GM18520 (cell line): ENCODE data around the gene POLR1A.

ENCODE experiments used
- ATAC-seq: cut with Tn5 transposase; IDR thresholded peaks from one replicate; pipeline ENCODE4 v1.9.1; 2021; ENCODE audit not compliant: unreplicated experiment

The POLR1A gene

GRCh38 chr2:86065512-86065911, 40.2 kb downstream of the POLR1A start:
- no peak for ATAC-seq

DNA sequence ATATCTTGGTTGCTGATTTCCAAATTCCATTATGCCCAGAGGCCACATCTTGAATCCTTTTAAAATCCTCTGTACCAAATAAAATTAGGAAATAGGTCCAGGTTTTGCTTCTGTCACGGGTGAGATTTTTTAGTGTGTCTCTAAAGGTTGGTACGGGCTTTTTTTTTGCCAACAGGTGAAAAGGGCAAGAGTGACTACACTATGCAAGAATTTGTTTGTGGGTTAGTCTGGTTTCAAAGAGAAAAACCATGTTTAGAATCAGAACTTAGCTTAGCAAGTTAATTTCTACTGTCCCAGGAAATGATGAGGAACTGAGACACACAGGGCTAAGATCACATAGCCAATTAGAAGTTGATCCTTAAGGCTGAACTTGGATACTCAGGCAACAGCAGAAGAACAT, 41.7 kb downstream of the POLR1A start:
- no peak for ATAC-seq

GRCh38 chr2:86062043-86062442, 43.6 kb downstream of the POLR1A start:
- no peak for ATAC-seq

DNA sequence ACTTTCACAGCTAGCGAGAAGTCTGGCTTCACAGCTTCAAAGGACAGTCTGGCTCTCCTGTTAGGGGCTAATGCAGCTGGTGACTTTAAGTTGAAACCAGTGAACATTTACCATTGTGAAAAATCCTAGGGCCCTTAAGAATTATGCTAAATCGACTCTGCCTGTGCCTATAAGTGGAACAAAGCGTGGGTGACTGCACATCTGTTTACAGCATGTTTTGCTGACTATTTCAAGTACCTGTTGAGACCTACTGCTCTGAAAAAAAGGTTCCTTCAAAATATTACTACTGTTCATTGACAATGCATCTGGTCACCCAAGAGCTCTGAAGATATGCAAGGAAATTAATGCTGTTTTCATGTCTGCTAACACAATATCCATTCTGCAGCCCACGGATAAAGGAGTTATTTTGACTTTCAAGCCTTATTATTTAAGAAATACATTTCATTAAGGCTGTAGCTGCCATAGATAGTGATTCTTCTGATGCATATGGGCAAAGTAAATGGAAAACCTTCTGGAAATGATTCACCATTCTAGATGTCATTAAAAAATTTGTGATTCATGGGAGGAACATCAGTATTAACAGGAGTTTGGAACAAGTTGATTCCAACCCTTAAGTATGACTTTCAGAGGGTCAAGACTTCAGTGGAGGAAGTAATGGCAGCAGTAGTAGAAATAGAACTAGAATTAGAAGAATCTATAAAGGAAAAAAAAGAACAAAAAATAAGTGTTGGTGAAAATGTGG, 48.9 kb downstream of the POLR1A start:
- ATAC-seq, result no peak

DNA sequence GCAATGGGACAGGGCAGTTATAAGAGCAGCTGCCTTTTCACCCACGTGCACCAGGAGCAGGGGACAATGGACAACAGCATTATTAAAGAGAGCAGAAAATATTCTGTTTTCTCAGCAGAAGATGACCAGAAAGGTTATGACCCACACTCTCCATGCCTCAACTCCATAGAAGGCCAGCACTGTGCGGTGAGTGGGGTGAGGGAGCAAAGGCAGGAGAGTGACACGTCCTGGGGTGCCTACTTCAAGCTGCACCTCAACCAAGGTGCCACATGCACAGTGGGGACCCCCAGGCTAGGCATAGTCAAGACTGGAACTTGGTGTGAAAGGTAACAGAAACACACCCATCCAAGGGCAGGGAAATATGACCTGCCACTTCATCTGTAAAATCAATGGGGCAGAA, 50.4 kb downstream of the POLR1A start:
- no peak for ATAC-seq

DNA sequence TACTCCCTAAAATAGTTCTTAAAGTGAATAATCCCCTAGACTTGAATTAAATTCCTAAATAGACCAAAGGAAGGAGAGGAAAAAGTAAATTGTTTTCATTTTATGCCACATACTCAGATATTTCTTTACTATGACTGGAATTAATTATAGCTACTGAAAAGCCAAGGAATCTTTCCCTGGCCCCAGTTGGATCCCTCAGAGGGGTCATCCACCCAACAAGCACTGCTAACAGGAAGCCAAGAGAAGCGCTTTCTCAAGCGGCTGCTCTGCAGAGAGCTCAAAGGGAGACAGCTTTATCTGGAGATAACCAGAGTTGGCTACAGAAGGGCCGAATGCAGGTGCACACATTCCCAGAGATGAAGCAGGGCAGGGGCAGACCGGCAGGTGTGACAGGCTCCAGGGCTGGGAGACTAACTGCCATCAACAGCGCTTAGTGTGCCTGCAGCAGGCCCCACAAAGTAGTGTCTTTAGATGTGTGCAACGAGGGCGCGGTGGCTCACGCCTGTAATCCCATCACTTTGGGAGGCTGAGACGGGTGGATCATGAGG, 51.1 kb downstream of the POLR1A start:
- ATAC-seq, result no peak

DNA sequence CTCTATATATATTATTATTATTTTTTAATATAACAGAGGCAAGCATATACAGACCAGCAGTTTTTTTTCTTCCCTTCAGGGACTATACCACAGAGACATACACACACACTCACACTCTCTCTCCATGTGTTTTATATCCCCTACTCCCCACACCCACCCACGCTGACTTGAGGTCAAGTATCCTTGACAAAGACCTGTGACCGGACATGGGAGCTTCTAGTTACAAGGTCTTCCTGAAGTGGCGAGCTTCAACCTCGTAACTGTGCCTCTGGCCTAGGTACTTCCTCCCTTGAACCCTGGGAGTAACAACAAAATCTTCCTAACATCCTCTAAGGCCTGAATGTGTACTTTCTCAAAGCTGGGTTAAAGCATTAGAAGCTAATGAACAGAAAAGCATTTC, 52.5 kb downstream of the POLR1A start:
- no peak for ATAC-seq

- no peak for ATAC-seq
Measured at GRCh38 chr2:86052676-86053075, 53.0 kb downstream of the POLR1A start.

DNA sequence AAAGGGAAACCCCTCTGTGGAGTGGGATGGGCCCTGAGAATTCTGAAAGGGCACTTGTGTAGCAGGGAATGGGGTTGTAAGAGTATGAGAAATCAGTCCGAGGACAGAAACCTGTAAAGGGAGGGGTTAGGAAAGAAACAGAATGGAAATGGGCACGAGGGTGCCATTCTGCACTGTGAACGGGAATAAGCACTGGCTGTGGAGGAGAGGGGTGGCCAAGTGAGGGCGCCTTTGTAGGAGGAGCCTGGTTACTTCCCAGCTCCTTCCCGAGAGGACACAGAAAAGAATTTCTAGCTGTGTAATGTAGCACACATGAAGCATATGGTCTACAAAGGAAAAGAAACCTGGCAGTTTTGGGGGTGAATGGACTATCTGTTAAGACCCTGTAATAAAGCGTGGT, 53.4 kb downstream of the POLR1A start:
- no peak for ATAC-seq

DNA sequence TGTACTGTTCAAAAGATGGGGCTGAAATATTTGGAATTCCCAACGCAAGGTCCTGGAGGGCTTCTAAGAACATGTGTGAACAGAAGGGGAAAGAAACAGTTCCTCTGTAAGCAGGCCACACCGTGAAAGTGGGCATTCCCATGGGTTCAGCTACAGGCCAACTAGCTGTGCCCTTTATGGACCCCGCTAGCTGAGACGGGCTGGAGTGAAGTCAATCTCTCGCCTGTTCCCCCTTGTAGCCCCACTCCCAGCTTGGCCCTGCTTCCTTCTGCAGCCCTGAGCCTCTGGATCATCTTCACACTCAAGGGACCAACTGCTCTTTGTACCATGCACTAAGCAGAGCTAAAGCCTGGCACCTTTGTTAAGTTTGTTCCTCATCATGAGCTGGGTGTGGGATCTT, 55.4 kb downstream of the POLR1A start:
- ATAC-seq, result no peak

DNA sequence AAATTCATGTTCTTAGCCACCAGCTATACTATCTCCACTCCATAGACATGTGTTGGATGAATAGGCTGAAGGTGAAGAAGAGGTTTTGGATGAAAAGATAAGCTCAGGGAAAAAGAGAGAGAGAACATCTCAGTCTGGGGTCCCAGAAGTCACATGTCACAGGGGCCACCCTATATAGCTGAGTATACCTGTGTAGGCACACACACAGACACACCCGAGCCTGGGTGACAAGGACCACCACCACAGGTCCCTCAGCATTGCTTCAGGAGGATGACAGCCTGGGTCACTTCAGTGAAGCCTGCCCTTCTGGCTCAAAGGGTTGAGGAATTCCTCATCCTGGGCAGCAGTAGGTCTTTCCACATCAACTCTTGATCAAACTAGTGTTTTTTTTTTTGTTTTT, 56.2 kb downstream of the POLR1A start:
- no peak for ATAC-seq

- no peak for ATAC-seq
Measured at GRCh38 chr2:86048888-86049287, 56.8 kb downstream of the POLR1A start.

DNA sequence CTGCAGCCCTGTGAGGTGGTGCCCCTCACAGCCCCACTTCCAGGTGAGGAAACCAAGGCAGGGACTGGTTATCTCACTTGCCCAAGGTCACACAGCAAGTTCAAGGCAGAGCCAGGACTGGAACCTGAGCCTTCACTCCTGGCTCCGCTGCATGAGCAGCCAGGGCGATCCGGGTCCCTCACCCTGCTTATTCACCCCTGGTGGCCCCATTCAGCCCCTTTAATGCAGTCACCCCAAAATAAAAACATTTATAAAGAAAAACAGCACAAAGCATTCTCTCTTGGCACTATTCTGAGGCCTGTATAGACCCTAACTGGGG, 57.3 kb downstream of the POLR1A start:
- no peak for ATAC-seq

GRCh38 chr2:86047575-86048382, 57.9 kb downstream of the POLR1A start:
- ATAC-seq, result no peak

DNA sequence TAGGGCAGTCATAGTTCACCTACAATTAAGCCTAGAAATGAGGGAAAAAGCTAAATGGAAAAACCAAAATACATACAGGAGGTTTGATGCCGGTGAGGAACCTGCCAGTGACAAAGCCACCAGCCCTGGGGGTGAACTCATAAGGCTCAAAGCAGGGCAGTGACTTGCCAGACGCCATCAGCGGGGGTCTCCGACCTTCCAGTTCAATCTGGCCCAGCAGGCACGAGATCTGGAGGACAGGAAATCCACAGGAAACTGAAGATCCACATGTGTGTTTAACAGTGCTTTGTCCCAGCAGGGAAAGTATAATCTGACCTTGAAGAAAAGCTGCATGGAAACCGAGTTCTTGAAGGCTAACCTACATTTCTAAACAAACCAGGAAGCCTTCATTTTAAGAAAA, 60.1 kb downstream of the POLR1A start:
- no peak for ATAC-seq

DNA sequence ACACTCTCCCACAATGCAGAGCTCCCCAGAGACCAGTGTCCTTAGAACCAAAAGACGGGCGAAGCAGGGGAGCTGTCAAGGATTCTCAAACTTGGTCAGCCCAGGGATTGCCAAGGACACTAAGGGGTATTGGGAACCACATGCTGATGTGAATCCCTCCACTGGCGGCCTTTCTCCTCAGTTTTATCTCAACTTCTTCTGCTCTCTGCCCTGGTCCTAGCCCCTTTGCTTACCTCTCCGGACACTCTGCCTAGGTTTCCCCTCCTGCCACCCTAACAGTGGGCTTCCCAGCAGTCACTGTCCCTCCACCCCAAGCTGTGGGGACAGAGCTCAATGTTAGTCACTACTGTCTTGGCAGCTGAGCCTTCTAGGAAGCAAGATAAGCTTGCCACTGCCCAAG, 61.1 kb downstream of the POLR1A start:
- ATAC-seq, result no peak

- ATAC-seq, result no peak
Measured at GRCh38 chr2:86044045-86044444, 61.6 kb downstream of the POLR1A start.

- no peak for ATAC-seq
Measured at GRCh38 chr2:86042256-86043168, 63.2 kb downstream of the POLR1A start.

DNA sequence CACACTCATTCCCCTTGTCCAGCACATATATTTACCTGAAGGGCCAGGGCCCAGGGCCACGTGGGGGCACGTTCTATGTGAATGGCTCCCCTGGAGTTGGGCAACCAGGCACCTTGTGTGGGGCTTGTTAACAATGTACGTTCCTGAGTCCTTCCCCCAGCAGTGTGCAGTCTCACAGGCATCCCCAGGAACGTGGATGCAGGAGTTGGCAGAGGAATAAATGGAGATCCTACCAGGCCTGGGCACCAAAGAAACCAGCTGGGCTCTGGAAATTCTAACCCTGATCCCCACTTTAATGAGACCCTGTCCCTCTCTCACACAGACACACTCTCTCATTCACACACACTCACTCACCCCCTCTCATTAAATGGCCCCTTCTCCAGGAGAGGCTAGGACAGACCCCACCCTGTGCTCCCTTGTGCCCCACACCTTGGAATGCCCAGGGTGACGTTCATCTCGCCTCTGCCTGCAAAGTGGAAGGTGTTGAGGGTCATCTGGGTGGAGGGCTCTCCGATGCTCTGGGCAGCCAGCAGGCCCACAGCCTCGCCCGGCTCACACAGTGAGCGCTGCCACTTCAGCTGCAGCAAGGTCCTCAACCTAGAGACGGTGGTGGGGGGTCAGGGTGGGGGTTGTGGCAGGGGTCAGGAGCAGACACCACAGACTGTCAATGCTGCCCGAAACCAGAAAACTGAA, 65.6 kb downstream of the POLR1A start:
- ATAC-seq, result no peak

DNA sequence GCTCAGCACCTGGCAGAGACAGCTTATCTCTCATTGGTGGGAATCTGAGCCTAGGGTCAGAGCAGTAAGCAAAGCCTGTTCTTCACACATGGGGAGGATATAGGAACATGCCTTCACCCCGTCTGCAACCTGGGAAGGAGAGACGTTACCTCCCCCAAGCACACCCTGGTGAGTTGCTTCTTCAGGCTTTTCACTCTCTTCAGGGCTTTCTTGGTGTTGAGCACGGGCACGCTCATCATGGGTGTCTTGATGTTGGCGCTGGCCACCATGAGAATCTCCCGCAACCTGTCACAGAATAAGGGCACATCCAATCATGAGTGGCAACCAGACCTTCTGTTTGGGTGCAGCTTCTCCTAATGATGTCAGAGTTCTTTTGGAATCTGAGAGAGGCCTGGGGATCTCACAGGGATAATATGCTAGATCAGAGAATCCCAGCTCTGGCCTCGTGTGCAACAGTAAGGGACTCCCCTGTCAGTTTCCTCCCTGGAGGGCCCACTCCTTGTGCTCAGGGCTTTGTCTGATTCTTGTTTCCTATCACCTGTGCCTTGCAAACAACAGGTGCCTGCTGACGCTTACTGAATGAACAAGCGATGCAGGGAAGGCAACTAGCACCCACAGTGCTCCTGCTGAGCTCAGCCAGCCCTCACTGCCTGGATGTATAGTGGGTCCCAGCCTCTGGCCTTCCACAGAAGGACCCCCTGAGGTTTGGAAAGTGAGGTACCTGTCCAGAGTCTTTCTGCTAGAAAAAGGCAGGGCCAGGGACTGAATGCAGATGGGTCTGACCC, 66.3 kb downstream of the POLR1A start:
- ATAC-seq, result no peak
